ENCODE results near the gene COQ10A.

DNA sequence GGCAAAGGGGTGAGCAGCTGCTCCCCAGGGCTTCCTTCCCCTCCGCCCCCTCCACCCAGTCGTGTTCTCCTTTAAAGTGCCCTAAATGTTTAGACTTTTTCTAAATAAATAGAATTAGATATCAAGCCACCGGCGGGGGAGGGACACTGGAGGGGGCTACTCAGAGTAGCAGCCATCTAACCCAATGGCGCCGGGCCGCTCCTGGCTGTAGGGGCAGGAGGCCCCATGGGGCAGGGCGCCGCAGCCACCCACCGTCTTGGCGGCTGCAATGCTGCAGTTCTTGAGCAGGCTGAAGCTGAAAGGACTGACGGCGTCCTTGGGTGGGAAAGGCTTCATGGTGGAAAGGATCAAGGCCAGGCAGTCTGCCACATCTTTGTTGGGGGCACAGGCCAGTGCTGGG lies 23.8 kb upstream of the COQ10A start:
- TF ChIP-seq, protein P1, sequence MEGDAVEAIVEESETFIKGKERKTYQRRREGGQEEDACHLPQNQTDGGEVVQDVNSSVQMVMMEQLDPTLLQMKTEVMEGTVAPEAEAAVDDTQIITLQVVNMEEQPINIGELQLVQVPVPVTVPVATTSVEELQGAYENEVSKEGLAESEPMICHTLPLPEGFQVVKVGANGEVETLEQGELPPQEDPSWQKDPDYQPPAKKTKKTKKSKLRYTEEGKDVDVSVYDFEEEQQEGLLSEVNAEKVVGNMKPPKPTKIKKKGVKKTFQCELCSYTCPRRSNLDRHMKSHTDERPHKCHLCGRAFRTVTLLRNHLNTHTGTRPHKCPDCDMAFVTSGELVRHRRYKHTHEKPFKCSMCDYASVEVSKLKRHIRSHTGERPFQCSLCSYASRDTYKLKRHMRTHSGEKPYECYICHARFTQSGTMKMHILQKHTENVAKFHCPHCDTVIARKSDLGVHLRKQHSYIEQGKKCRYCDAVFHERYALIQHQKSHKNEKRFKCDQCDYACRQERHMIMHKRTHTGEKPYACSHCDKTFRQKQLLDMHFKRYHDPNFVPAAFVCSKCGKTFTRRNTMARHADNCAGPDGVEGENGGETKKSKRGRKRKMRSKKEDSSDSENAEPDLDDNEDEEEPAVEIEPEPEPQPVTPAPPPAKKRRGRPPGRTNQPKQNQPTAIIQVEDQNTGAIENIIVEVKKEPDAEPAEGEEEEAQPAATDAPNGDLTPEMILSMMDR (IDR thresholded peaks at IDR 0.05; ENCODE audit: low read depth, low read length), result no peak
- no peak for TF ChIP-seq POLR2A (IDR thresholded peaks at IDR 0.05; ENCODE audit: extremely low read depth, insufficient read length)
- TF ChIP-seq, protein P2, sequence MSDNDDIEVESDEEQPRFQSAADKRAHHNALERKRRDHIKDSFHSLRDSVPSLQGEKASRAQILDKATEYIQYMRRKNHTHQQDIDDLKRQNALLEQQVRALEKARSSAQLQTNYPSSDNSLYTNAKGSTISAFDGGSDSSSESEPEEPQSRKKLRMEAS (IDR thresholded peaks at IDR 0.05; ENCODE audit: low read depth, low read length), result no peak
- TF ChIP-seq MYC (IDR thresholded peaks at IDR 0.05; ENCODE audit: low read depth, low read length), result no peak

Measured in NB4 (cell line).